Activated CD4-positive, alpha-beta T cell treated with anti-CD3 and anti-CD28 coated beads, Interleukin-2, Interleukin-6, amounts not matched to agents 100 ng/mL and 50 ng/mL, durations not matched to agents 16 hours and 8 hours (primary cell): Measurements from ENCODE around the gene ATP8B1.
"Not testable (repeated sequence)": the region's sequence is repeated elsewhere in the genome, so short reads cannot be mapped to it uniquely, and the experiment has no call there.

Experiments used
- DNase-seq: peaks from one replicate; pipeline ENCODE4 v3.0.0-alpha.2; 2020

The ATP8B1 gene

GRCh38 chr18:57803103-57803969, at the start of gene ATP8B1:
Gene ATP8B1, minus strand, starts transcription at chr18:57803315. Its CDS starts 71,508 bp downstream, at chr18:57731807.
- DNase-seq, result no peak

GRCh38 chr18:57850063-57850462, 46.9 kb upstream of the ATP8B1 start:
- DNase-seq, result no peak

GRCh38 chr18:57848374-57848773, 45.3 kb upstream of the ATP8B1 start:
- DNase-seq, result not testable (repeated sequence)

- DNase-seq, result not testable (repeated sequence)
These were observed 44.3 kb upstream of the ATP8B1 start for GRCh38 chr18:57847431-57847830.

- no peak for DNase-seq
These were observed 43.1 kb upstream of the ATP8B1 start for GRCh38 chr18:57846258-57846657.

GRCh38 chr18:57845605-57846074, 42.5 kb upstream of the ATP8B1 start:
- no peak for DNase-seq

GRCh38 chr18:57844319-57844718, 41.2 kb upstream of the ATP8B1 start:
- no peak for DNase-seq

GRCh38 chr18:57843386-57843785, 40.3 kb upstream of the ATP8B1 start:
- DNase-seq, result no peak

- DNase-seq, result peak; percentile 76
These were observed 38.5 kb upstream of the ATP8B1 start for GRCh38 chr18:57841568-57841967.

- DNase-seq, result no peak
These were observed 36.8 kb upstream of the ATP8B1 start for GRCh38 chr18:57839942-57840381.

- DNase-seq, result peak; percentile 88
These were observed 34.9 kb upstream of the ATP8B1 start for GRCh38 chr18:57837917-57838548.

GRCh38 chr18:57836557-57836956, 33.4 kb upstream of the ATP8B1 start:
- no peak for DNase-seq

- DNase-seq, result no peak
These were observed 32.8 kb upstream of the ATP8B1 start for GRCh38 chr18:57835904-57836303.

GRCh38 chr18:57834616-57835015, 31.5 kb upstream of the ATP8B1 start:
- DNase-seq, result no peak

GRCh38 chr18:57833441-57834101, 30.5 kb upstream of the ATP8B1 start:
- DNase-seq, result peak; percentile 60

GRCh38 chr18:57832730-57833129, 29.6 kb upstream of the ATP8B1 start:
- no peak for DNase-seq

GRCh38 chr18:57831597-57832377, 28.7 kb upstream of the ATP8B1 start:
- no peak for DNase-seq

GRCh38 chr18:57827646-57828045, 24.5 kb upstream of the ATP8B1 start:
- no peak for DNase-seq

- no peak for DNase-seq
These were observed 23.1 kb upstream of the ATP8B1 start for GRCh38 chr18:57826252-57826651.

GRCh38 chr18:57820583-57820982, 17.5 kb upstream of the ATP8B1 start:
- DNase-seq, result not testable (repeated sequence)

- DNase-seq, result no peak
These were observed 16.8 kb upstream of the ATP8B1 start for GRCh38 chr18:57819671-57820460.

- no peak for DNase-seq
These were observed 16.0 kb upstream of the ATP8B1 start for GRCh38 chr18:57819119-57819518.
